Lung (tissue), 12 donors: ENCODE data around the gene MKKS. TPM values are rescaled to one million over a fixed set of nuclear protein-coding genes. Genes with fewer than 3 reads are reported as not detected.
A peak's percentile ranks its signal among the peaks of the same experiment; 100 is the strongest.

Experiments used
- ATAC-seq: fragments of 200-7000 bp; cut with Tn5 transposase; one replicate; pipeline ENCODE4 v1.9.1; 2020; ENCODE audit warnings: moderate number of reproducible peaks; ENCODE audit not compliant: insufficient read depth, low FRiP score
- DNase-seq, 3 donors: peaks; one replicate each; pipeline ENCODE4 v3.0.0-alpha.2; 2013 to 2017
- H3K27ac ChIP-seq, 2 donors: one replicate each; pipeline ENCODE4 v1.5.1; 2013; ENCODE audit warnings: mild to moderate bottlenecking in 2 of 2, moderate library complexity in 2 of 2, control low read depth in 1 of 2, inconsistent platforms in 1 of 2, low read depth in 1 of 2, low read length in 1 of 2
- H3K27me3 ChIP-seq, 3 donors: one replicate each; pipeline ENCODE4 v1.5.1; 2013; ENCODE audit warnings: low read length in 2 of 3; ENCODE audit not compliant: control insufficient read depth in 3 of 3, insufficient read depth in 3 of 3
- H3K36me3 ChIP-seq, 4 donors: one replicate each; pipeline ENCODE4 v1.5.1; 2013; ENCODE audit warnings: low read length in 4 of 4, mild to moderate bottlenecking in 1 of 4, moderate library complexity in 1 of 4; ENCODE audit not compliant: control insufficient read depth in 4 of 4, insufficient read depth in 4 of 4
- H3K4me1 ChIP-seq, 5 donors: one replicate each; pipeline ENCODE4 v1.5.1; 2013; ENCODE audit warnings: low read length in 5 of 5, mild to moderate bottlenecking in 2 of 5, moderate library complexity in 1 of 5; ENCODE audit not compliant: control insufficient read depth in 5 of 5, insufficient read depth in 5 of 5
- H3K4me3 ChIP-seq: one replicate; pipeline ENCODE4 v1.5.1; 2013; ENCODE audit warnings: mild to moderate bottlenecking, control low read depth, moderate library complexity
- H3K9ac ChIP-seq, 2 donors: one replicate each; pipeline ENCODE4 v1.5.1; 2013; ENCODE audit warnings: low read length in 2 of 2, control low read depth in 1 of 2; ENCODE audit not compliant: insufficient read depth in 1 of 2
- H3K9me3 ChIP-seq, 4 donors: one replicate each; pipeline ENCODE4 v1.5.1; 2013; ENCODE audit warnings: low read length in 3 of 4, mild to moderate bottlenecking in 1 of 4, moderate library complexity in 1 of 4; ENCODE audit not compliant: control insufficient read depth in 4 of 4, insufficient read depth in 3 of 4
- CTCF ChIP-seq: IDR thresholded peaks from 2 replicates; pipeline ENCODE4 v1.5.1; 2012; ENCODE audit warnings: mild to moderate bottlenecking; ENCODE audit errors: control extremely low read depth, extremely low read depth
- WGBS, 2 donors: extraction: QIAGEN DNeasy Blood & Tissue Kit; methylation state at CpG; one replicate each; pipeline ENCODE4 v1.1.7; 2013; 5-methylcytosine and 5-hydroxymethylcytosine counted together
- polyA plus RNA-seq, 2 donors: library from polyadenylated mRNA; stranded (reverse); fragments of 200-250 nt; gene quantifications; one replicate each; pipeline ENCODE4 v1.2.1, GENCODE V29; 2013
- total RNA-seq, 2 donors: library from RNA; depleted of rRNA in 1 of 2; stranded (reverse); fragments of >200 nt in 1 of 2; gene quantifications; one replicate each; pipeline ENCODE4 v1.2.1, GENCODE V29; 2014 to 2021
- donor health status: control.
- donor health status: control.
- donor health status: Bipolar disorder and iron deficiency.
- donor health status: healthy.
- donor health status: DM: yes; HTN: yes; CAD: no.

MKKS gene
- total and polyA plus RNA-seq, 4 donors = 12.3 to 15.1 (median 13.1) TPM

DNA sequence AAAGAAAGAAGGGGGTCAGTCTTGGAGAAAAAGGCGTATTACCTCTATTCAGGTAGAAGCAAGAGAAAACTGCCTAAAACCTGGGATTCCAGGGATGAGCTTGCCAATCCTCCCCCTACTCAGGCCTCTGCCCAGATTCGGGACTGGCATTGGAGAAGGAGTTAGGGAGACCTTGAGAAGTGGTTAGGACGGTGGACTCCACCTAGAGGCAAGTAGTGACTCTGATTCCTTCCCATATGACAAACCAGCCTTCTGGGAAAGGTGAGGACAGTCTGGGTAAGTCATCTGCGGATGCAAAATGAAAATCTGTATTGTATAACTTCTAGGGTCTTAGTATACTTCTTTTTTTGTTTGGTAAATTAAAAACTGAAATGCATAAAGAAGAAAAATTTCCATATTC lies 44.9 kb upstream of the MKKS start:
- Histone ChIP-seq H3K4me1 (peaks cover 0 to 3% (median 0%) of the 10 kb centered on the region in 5 donors), H3K9ac (no peak overlapping the region), H3K36me3 (no peaks in the 10 kb centered on the region), H3K9me3 (no peaks in the 10 kb centered on the region), H3K27ac (no peak overlapping the region), H3K4me3 (no peak overlapping the region), H3K27me3 (no peaks in the 10 kb centered on the region)
- no peak for TF ChIP-seq CTCF
- no peak for DNase-seq
- WGBS, 2 donors = 90 to 93% methylated on average over 4 of the region's 4 CpGs
- ATAC-seq = no peak

DNA sequence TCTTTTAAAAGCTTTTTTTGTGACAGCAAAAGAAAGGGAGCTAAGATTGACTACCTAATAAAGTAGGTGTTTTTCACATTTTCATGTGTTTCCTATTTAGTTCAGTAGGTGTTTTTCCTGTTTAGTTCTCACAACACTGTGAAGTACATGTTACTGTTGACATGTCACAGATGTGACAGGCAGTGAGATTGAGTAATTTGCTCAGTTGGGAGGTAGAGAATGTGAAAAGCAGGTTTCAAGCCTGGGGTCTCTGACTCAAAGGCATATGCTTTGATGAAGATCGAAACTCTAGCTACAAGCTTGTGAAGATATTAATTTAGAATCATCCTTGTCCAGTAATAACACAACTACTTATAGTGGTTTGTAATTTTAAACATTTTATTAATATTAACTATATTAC lies 44.2 kb upstream of the MKKS start:
- Histone ChIP-seq H3K4me1 (peaks cover 0 to 3% (median under 1%) of the 10 kb centered on the region in 5 donors), H3K36me3 (no peaks in the 10 kb centered on the region), H3K4me3 (no peak overlapping the region), H3K9ac (no peak overlapping the region), H3K9me3 (no peaks in the 10 kb centered on the region), H3K27me3 (no peaks in the 10 kb centered on the region), H3K27ac (no peak overlapping the region)
- 96 to 97% methylated on average over 1 of the region's 1 CpG for WGBS, 2 donors
- ATAC-seq = no peak
- no peak for TF ChIP-seq CTCF
- no peak for DNase-seq

- WGBS, 2 donors = 43 to 74% methylated on average over 3 of the region's 3 CpGs
- Histone ChIP-seq H3K9ac (no peak overlapping the region), H3K27ac (no peak overlapping the region)
Measured at GRCh38 chr20:10476319-10476724, 42.3 kb upstream of the MKKS start.

More at GRCh38 chr20:10476319-10476724, 42.3 kb upstream of the MKKS start:
- no peaks in the 10 kb centered on the region for H3K36me3 ChIP-seq
- H3K4me3 ChIP-seq = no peak overlapping the region
- no peak for TF ChIP-seq CTCF
- H3K9me3 ChIP-seq = no peaks in the 10 kb centered on the region
- peak; percentile 47 for ATAC-seq
- H3K27me3 ChIP-seq = no peaks in the 10 kb centered on the region
- peaks cover 0 to 10% (median 3%) of the 10 kb centered on the region in 5 donors for H3K4me1 ChIP-seq
- no peak for DNase-seq
